OCI-M1 (cell line): Measurements from ENCODE around the gene DISC1.
A peak's percentile ranks its signal among the peaks of the same experiment; 100 is the strongest.
"Not testable (repeated sequence)": the region's sequence is repeated elsewhere in the genome, so short reads cannot be mapped to it uniquely, and the experiment has no call there.

Experiments
- DNase-seq: peaks from one replicate; lab custom pipeline; 2025; lab: John Stamatoyannopoulos, UW

Gene DISC1

DNA sequence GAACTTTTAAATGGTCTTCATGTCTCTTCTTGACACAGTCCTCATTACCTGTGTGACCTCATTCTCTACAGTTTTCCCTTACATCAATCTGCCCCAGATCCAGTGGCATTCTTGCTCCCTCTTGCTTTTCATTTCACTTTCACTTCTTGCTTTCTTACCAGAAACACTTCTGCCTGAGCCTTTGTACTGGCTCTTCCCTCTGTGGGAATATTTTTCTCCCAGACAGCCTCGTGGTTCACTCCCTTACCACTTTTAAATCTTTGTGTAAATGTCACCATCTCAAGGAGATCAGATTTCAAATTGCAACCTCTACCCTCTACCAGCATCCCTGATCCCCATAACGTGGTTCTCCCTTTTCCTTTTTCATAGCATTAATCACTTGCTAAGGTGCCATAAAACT lies 73.2 kb downstream of the DISC1 start:
- peak; percentile 43 for DNase-seq

GRCh38 chr1:231701306-231701705 lies 74.7 kb downstream of the DISC1 start:
- DNase-seq = no peak

GRCh38 chr1:231702331-231702730 lies 75.7 kb downstream of the DISC1 start:
- DNase-seq = no peak

DNA sequence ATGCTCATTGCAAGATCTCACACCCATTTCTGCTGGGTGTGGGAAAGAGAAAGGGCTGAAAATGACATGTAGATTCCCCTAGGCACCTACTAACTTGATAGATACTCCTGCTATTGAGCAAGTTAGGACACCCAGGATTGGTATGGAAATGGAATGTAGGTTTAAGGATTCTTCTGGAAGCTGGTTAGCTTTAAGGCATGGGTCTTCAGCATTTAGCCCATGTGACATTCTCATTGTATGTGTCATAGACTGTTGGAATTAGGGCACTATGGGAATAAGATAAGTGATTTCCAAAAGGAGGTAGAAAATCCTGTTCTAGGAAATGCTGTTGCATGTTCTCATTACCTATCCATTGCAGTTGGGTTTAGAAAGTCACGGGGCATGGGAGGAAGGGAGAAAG lies 76.2 kb downstream of the DISC1 start:
- DNase-seq = no peak

DNA sequence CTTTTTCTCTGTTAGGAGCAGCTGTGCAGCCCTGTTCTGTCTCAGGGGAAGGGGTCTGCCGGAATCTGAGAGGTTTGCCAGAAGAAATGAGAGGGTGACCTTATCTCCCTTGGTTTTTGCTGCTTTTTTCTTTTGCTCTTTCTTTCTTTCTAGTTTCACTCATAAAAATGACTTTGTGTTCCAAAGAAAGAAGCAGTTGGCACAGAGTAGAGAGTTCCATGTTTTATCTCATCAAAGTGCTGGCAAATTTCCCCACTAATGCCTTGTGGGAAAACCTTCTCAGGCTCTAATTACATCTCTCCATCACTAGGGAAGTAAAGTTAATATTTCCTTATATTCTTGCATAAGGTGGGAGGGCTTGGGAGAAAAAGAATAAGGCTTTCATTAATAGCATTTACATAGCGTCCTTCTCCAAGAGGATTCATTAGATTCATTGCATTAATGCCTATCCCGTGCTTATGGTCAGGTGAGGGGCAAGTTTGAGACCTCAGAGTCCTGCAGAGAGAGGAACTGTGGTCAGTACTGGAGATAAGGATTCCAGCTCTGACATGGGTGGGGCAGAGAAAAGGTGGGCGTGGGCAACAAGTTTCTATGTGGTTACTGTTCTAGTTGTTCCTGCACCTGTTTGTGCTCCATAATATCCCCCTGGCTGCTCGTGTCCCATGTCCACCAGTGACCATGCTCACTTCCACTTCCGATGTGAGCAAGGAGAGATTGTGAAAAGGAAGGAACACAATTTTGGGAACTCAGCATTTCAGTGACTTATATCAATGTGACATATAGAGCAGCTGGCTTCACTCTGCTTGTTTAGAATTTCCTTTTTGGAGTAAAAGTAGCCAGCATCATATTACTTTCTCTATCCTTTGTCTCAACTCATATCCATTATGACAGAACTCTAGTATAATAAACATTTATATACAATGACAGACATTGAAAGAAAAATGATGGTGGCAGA lies 79.5 kb downstream of the DISC1 start:
- peak; percentile 34 for DNase-seq

DNA sequence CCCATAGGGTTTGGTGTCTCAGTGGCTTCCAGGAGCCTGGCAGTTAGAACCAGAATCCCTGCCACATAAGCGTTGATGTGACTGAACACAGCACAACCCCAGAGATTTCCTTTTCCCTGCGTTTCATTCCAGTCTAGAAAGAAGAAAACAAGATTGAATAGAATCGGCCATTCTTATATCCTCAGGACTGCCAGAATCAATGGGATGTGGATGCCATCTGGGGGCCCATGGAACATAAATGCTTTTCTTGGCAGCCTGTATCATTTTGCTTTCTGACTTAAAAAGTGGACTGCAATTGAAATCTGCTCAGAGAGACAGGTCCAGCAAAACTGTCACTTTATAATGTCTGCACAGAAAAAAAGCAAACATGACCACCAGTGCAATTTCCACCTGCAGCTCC lies 80.3 kb downstream of the DISC1 start:
- no peak for DNase-seq

GRCh38 chr1:231707407-231707806 lies 80.8 kb downstream of the DISC1 start:
- DNase-seq = no peak

- no peak for DNase-seq
These were observed 81.8 kb downstream of the DISC1 start for GRCh38 chr1:231708394-231708793.

DNA sequence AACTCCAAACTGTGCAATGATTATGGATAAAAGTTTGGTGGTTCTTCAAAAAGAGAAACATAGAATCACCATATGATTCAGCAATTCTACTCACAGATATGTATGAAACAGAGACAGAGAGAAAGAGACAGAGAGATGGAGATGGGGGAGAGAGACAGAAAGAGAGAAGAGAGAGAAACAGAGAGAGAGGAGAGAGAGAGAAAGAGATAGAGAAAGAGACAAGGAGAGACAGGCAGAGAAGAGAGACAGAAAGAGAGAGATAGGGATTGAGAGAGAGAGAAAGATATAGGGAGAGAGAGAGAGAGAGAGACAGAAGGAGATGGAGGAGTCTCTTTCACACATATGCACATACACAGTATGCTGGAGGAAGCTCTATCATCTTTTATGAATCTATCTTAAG lies 87.8 kb downstream of the DISC1 start:
- DNase-seq = no peak

- no peak for DNase-seq
These were observed 89.5 kb downstream of the DISC1 start for GRCh38 chr1:231715816-231716722.

- no peak for DNase-seq
These were observed 90.3 kb downstream of the DISC1 start for GRCh38 chr1:231716879-231717278.

- DNase-seq = no peak
These were observed 93.0 kb downstream of the DISC1 start for GRCh38 chr1:231719485-231720183.

DNA sequence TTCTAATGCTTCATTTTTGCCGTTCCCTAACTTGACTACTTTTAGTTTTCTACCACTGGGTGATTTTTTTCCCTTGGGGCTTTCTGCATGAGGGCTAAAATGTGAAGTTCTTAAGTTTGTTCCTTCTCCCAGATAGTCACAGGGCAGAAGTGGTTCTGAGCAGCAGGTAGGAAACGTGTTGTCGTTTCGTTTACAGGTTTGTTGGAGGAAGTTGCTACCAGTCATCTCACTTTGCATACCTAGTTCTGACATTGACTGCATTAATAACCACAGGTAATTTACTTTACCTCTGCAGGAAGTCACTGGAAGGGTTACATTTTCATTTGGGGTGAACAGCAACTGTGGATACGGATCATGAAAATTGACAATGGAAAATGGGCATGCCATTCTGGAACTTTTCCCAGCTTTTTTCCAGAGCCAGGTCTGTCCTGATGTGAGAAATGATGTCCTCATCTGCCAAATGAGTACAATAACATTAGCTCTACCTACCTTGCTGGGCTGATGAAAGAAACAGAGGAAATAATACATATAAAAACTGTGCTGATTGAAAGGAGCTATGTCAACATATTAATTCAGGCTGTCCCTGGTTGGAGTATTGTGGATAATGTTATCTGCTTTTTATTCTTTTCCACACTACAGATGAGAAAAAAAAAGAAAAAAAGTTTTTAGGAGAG lies 94.2 kb downstream of the DISC1 start:
- no peak for DNase-seq

DNA sequence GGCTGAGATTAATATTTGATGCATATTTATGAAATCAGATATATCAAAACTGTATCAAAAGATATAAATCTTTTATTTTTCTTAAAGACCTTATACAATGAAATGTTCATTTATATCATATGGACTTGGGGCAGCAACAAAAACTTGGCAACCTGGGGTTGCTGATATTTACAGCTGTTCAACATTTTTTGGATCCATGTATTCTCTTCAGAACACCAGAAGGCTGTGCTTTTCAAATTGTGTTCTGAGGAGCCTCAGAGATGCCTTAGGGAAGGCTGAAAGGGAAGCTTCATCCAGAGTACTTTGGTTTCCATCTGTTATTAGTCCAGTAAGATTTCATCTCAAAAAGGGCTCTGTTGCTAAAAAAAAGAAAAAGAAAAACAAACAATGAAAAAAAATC lies 94.8 kb downstream of the DISC1 start:
- DNase-seq = no peak

GRCh38 chr1:231722356-231722755 lies 95.8 kb downstream of the DISC1 start:
- no peak for DNase-seq

- no peak for DNase-seq
These were observed 96.6 kb downstream of the DISC1 start for GRCh38 chr1:231723146-231723545.

DNA sequence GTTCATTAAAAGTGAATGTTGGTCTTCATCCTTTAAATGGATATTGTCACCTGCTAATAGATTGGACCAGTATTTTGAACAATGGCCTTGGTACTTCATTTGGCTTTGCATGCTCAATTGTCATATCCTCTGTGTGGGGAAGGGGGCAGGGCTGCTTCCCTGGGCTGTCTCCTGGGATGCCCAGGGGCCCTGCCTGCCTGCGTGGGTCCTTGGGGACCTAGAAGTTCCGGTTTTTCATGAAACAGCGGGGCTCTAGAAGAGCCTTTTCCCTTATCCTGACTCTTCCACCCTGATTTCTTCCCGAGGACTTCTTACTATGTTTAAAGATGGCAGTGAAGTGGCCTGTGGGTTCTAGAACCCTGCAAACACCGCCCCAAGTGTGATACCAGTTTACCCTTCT lies 97.5 kb downstream of the DISC1 start:
- no peak for DNase-seq

- DNase-seq = peak; percentile 72
These were observed 98.5 kb downstream of the DISC1 start for GRCh38 chr1:231724876-231725647.

- no peak for DNase-seq
These were observed 100.6 kb downstream of the DISC1 start for GRCh38 chr1:231727171-231727570.

GRCh38 chr1:231728987-231729386 lies 102.4 kb downstream of the DISC1 start:
- DNase-seq = not testable (repeated sequence)

- no peak for DNase-seq
These were observed 103.0 kb downstream of the DISC1 start for GRCh38 chr1:231729544-231729943.
